RWPE2 (cell line): ENCODE data around the gene EFR3B.

Experiments
- ATAC-seq: fragments of 200-7000 bp; cut with Tn5 transposase; 3 replicates; pipeline ENCODE4 v1.9.1; 2021; ENCODE audit warnings: low read depth
- DNase-seq: peaks from one replicate; pipeline ENCODE4 v3.0.0-alpha.2; 2020; ENCODE audit warnings: low spot score
- H3K27ac ChIP-seq: fragments of 450-650 bp; 2 replicates; pipeline ENCODE4 v1.5.1; 2017; ENCODE audit warnings: mild to moderate bottlenecking; ENCODE audit not compliant: poor library complexity, severe bottlenecking
- H3K27me3 ChIP-seq: fragments of 250-450 bp; sonication (Bioruptor Pico); 2 replicates; pipeline ENCODE4 v1.5.1; 2021; ENCODE audit warnings: mild to moderate bottlenecking, moderate library complexity; ENCODE audit not compliant: insufficient read depth, poor library complexity, severe bottlenecking
- H3K36me3 ChIP-seq: fragments of 250-450 bp; sonication (Bioruptor Pico); 2 replicates; pipeline ENCODE4 v1.5.1; 2020; ENCODE audit warnings: low read depth, mild to moderate bottlenecking, moderate library complexity
- H3K4me1 ChIP-seq: fragments of 250-450 bp; sonication (Bioruptor Pico); 2 replicates; pipeline ENCODE4 v1.5.1; 2021; ENCODE audit warnings: mild to moderate bottlenecking, moderate library complexity; ENCODE audit not compliant: insufficient read depth, poor library complexity, severe bottlenecking
- H3K4me3 ChIP-seq: fragments of 250-450 bp; sonication (Bioruptor Pico); 2 replicates; pipeline ENCODE4 v1.5.1; 2021; ENCODE audit warnings: mild to moderate bottlenecking, moderate library complexity; ENCODE audit not compliant: severe bottlenecking
- H3K9me3 ChIP-seq: fragments of 250-450 bp; sonication (Bioruptor Pico); 2 replicates; pipeline ENCODE4 v1.5.1; 2021; ENCODE audit warnings: mild to moderate bottlenecking, moderate library complexity; ENCODE audit not compliant: severe bottlenecking
- TF ChIP-seq, protein P1 (sequence below): fragments of 450-650 bp; IDR thresholded peaks from one replicate; pipeline ENCODE4 v1.5.1; 2017; ENCODE audit warnings: mild to moderate bottlenecking, moderate library complexity; ENCODE audit not compliant: poor library complexity, severe bottlenecking

EFR3B gene

GRCh38 chr2:25089605-25090315, 47.9 kb downstream of the EFR3B start:
- Histone ChIP-seq H3K9me3 (no peaks in the 10 kb centered on the region), H3K27me3 (peaks cover 3% of the 10 kb centered on the region)

DNA sequence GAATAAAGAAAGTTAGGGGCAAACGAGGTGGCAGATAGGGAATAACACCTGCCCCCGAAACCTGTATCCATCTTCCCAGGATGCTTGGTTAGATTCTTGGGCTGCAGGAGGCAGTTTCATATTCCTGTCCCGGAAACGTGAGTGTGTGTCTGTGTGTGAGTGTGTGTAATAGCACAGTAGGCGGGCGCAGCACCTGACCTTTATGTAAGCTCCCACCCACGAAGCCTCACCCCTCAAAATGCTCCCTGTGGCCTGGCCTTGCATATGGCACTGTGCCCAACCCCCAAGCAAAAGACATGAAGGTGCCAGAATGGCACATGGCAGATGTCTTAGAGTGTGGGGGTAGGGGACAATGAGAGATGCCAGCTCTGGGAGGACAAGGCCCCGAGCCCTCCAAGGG, 48.9 kb downstream of the EFR3B start:
- Histone ChIP-seq H3K36me3 (no peaks in the 10 kb centered on the region), H3K4me1 (no peaks in the 10 kb centered on the region), H3K9me3 (no peaks in the 10 kb centered on the region), H3K4me3 (no peak overlapping the region), H3K27ac (no peak overlapping the region), H3K27me3 (peaks cover 3% of the 10 kb centered on the region)
- no peak for DNase-seq
- no peak for ATAC-seq
- TF ChIP-seq, protein P1, sequence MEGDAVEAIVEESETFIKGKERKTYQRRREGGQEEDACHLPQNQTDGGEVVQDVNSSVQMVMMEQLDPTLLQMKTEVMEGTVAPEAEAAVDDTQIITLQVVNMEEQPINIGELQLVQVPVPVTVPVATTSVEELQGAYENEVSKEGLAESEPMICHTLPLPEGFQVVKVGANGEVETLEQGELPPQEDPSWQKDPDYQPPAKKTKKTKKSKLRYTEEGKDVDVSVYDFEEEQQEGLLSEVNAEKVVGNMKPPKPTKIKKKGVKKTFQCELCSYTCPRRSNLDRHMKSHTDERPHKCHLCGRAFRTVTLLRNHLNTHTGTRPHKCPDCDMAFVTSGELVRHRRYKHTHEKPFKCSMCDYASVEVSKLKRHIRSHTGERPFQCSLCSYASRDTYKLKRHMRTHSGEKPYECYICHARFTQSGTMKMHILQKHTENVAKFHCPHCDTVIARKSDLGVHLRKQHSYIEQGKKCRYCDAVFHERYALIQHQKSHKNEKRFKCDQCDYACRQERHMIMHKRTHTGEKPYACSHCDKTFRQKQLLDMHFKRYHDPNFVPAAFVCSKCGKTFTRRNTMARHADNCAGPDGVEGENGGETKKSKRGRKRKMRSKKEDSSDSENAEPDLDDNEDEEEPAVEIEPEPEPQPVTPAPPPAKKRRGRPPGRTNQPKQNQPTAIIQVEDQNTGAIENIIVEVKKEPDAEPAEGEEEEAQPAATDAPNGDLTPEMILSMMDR: no peak

More at GRCh38 chr2:25089605-25090315, 47.9 kb downstream of the EFR3B start:
- Histone ChIP-seq H3K36me3 (no peaks in the 10 kb centered on the region), H3K4me3 (no peak overlapping the region), H3K4me1 (no peaks in the 10 kb centered on the region), H3K27ac (no peak overlapping the region)
- TF ChIP-seq, protein P1: no peak
- ATAC-seq (no peak), DNase-seq (no peak)

- ATAC-seq (no peak), DNase-seq (no peak)
- Histone ChIP-seq H3K36me3 (no peaks in the 10 kb centered on the region), H3K4me3 (no peak overlapping the region), H3K9me3 (no peaks in the 10 kb centered on the region), H3K27me3 (peaks cover under 1% of the 10 kb centered on the region), H3K4me1 (no peaks in the 10 kb centered on the region), H3K27ac (no peak overlapping the region)
- TF ChIP-seq, protein P1: no peak
Observed at GRCh38 chr2:25091265-25091664, 49.4 kb downstream of the EFR3B start.

GRCh38 chr2:25098056-25098455, 56.2 kb downstream of the EFR3B start:
- H3K27ac ChIP-seq: no peak overlapping the region
- TF ChIP-seq, protein P1: no peak
- peaks cover 9% of the 10 kb centered on the region for H3K4me1 ChIP-seq

More at GRCh38 chr2:25098056-25098455, 56.2 kb downstream of the EFR3B start:
- H3K9me3 ChIP-seq: no peaks in the 10 kb centered on the region
- no peak for DNase-seq
- no peaks in the 10 kb centered on the region for H3K36me3 ChIP-seq
- H3K4me3 ChIP-seq: no peak overlapping the region
- ATAC-seq: no peak
- H3K27me3 ChIP-seq: no peaks in the 10 kb centered on the region
